K562 (cell line): ENCODE measurements around the gene PNPLA7. TPM values are rescaled to one million over a fixed set of nuclear protein-coding genes. Genes with fewer than 3 reads are reported as not detected.

Source experiments
- CEBPG ChIP-seq, 3 experiments: fragments of 200-800 bp in 1 of 3; sonication (Bioruptor generic) in 1 of 3; sonication (generic) in 1 of 3; formaldehyde crosslinking in 1 of 3; IDR thresholded peaks in 2 of 3; conservative IDR thresholded peaks in 1 of 3; 2 replicates each; pipeline versions ENCODE4 v1.6.1 to v1.8.0; 2016 to 2022; ENCODE audit warnings: missing compliant biosample characterization in 2 of 3, missing genetic modification characterization in 2 of 3, mild to moderate bottlenecking in 1 of 3, missing genetic modification reagents in 1 of 3
- CTCF ChIP-seq, 3 experiments: IDR thresholded peaks in 2 of 3; conservative IDR thresholded peaks in 1 of 3; 2 replicates each; pipeline ENCODE4 v1.5.1; 2011 to 2012; ENCODE audit warnings: low read length in 3 of 3, mild to moderate bottlenecking in 3 of 3, control low read depth in 2 of 3, improper control_type of control experiment in 1 of 3, inconsistent platforms in 1 of 3, low read depth in 1 of 3, mixed read lengths in 1 of 3, moderate library complexity in 1 of 3; ENCODE audit not compliant: insufficient read depth in 2 of 3
- FOXA3 ChIP-seq, 2 experiments: fragments of 450-650 bp in 1 of 2; sonication (generic) in 1 of 2; formaldehyde crosslinking; IDR thresholded peaks in 1 of 2; conservative IDR thresholded peaks in 1 of 2; 2 replicates each; pipeline versions ENCODE4 v1.4.0 to v1.8.0; 2020 to 2022; ENCODE audit warnings: mild to moderate bottlenecking in 2 of 2, missing genetic modification reagents in 1 of 2
- MAX ChIP-seq: sonication (generic); formaldehyde crosslinking; IDR thresholded peaks from 2 replicates; pipeline ENCODE4 v1.9.0; 2022; ENCODE audit warnings: mild to moderate bottlenecking, missing genetic modification reagents
- MAZ ChIP-seq, 2 experiments: fragments of 450-650 bp in 1 of 2; sonication (generic) in 1 of 2; formaldehyde crosslinking; IDR thresholded peaks in 1 of 2; conservative IDR thresholded peaks in 1 of 2; 2 replicates each; pipeline versions ENCODE4 v1.4.0 to v1.5.0; 2020; ENCODE audit warnings: mild to moderate bottlenecking in 1 of 2, missing genetic modification reagents in 1 of 2
- PRDM10 ChIP-seq: fragments of 450-650 bp; IDR thresholded peaks from 2 replicates; pipeline ENCODE4 v1.6.1; 2018; ENCODE audit not compliant: partially characterized antibody
- RAD21 ChIP-seq, 2 experiments: fragments of 250-450 bp in 1 of 2; fragments of 450-650 bp in 1 of 2; sonication (Bioruptor Pico) in 1 of 2; formaldehyde crosslinking in 1 of 2; IDR thresholded peaks in 1 of 2; conservative IDR thresholded peaks in 1 of 2; 2 replicates each; pipeline versions ENCODE4 v1.4.0 to v1.8.0; 2020 to 2022; ENCODE audit warnings: mild to moderate bottlenecking in 2 of 2, moderate library complexity in 1 of 2
- ZNF143 ChIP-seq: sonication (generic); formaldehyde crosslinking; IDR thresholded peaks from 2 replicates; pipeline ENCODE4 v1.9.0; 2022; ENCODE audit warnings: mild to moderate bottlenecking, missing genetic modification reagents
- ZNF3 ChIP-seq: fragments of 250-450 bp; sonication (Bioruptor Pico); IDR thresholded peaks from 2 replicates; pipeline ENCODE4 v1.5.0; 2021; ENCODE audit warnings: mild to moderate bottlenecking, moderate library complexity
- ZNF589 ChIP-seq: fragments of 200-800 bp; sonication (Bioruptor generic); IDR thresholded peaks from 2 replicates; pipeline ENCODE4 v1.6.1; 2016; ENCODE audit warnings: low read depth, missing genetic modification characterization, missing compliant biosample characterization
- polyA plus RNA-seq, 8 experiments: library from polyadenylated mRNA; depleted of rRNA in 4 of 8; stranded (reverse) in 5 of 8; unstranded in 3 of 8; fragments of >200 nt; fragmentation: Nextera tagmentation in 2 of 8; fragmentation: Illumina TruSeq in 1 of 8; extraction: Ambion mirVana in 2 of 8; extraction: Trizol in 1 of 8; gene quantifications; 2 replicates each; pipeline versions ENCODE4 v1.2.1 to v1.2.3, GENCODE V29; 2011 to 2014; ENCODE audit warnings: inconsistent platforms in 1 of 8, missing spikeins in 1 of 8
- total RNA-seq, 7 experiments: library from RNA; depleted of rRNA in 6 of 7; stranded (reverse); fragments of >200 nt in 6 of 7; fragmentation: Illumina TruSeq in 2 of 7; extraction: Trizol in 2 of 7; gene quantifications; 2 replicates each; pipeline versions ENCODE4 v1.2.1 to v1.2.3, GENCODE V29; 2011 to 2021; ENCODE audit warnings: low replicate concordance in 1 of 7
- TF ChIP-seq, protein P1 (sequence below): sonication (generic); formaldehyde crosslinking; IDR thresholded peaks from 2 replicates; pipeline ENCODE4 v1.8.0; 2022; ENCODE audit warnings: mild to moderate bottlenecking, missing genetic modification reagents

PNPLA7 gene
- total and polyA plus RNA-seq, 9 of the 15 experiments (the other 6 are each of a cell fraction or from before 2014, with no cell fraction given), result 0.01 to 0.85 (median 0.19) TPM; not detected in 1

- TF ChIP-seq PRDM10 (peak; percentile 23), MAZ (CRISPR knock-in tag; conservative IDR thresholded peaks at IDR 0.05 in 1 of 2, IDR thresholded peaks at IDR 0.05 in 1 of 2) (no peak), ZNF3 (CRISPR knock-in tag) (peak; percentile 89; the same call in 1 of the 2 replicates), ZNF143 (CRISPR knock-in tag) (peak; percentile 58; the same call in 1 of the 2 replicates), MAX (CRISPR knock-in tag) (peak; percentile 49; the same call in 1 of the 2 replicates), ZNF589 (peak; percentile 5; the same call in 1 of the 2 replicates), RAD21 (CRISPR knock-in tag; conservative IDR thresholded peaks at IDR 0.05 in 1 of 2, IDR thresholded peaks at IDR 0.05 in 1 of 2) (no peak), CTCF (IDR thresholded peaks at IDR 0.05 in 2 of 3, conservative IDR thresholded peaks at IDR 0.05 in 1 of 3; ENCODE audit: insufficient read depth in 2 of 3, low read depth in 1 of 3, low read length in 3 of 3) (0 out of 6 replicates have a peak, but pooled peaks of 1 of the 3 experiments have one; percentile 17), FOXA3 (CRISPR knock-in tag; conservative IDR thresholded peaks at IDR 0.05 in 1 of 2, IDR thresholded peaks at IDR 0.05 in 1 of 2) (0 out of 4 replicates have a peak, but pooled peaks of 1 of the 2 experiments have one; percentile 53), CEBPG (CRISPR knock-in tag; IDR thresholded peaks at IDR 0.05) (0 out of 2 replicates have a peak, but pooled peaks have one; percentile 5), CEBPG (tag; conservative IDR thresholded peaks at IDR 0.05 in 1 of 2, IDR thresholded peaks at IDR 0.05 in 1 of 2) (no peak; a peak in 1 of 4 replicates)
- TF ChIP-seq, protein P1, sequence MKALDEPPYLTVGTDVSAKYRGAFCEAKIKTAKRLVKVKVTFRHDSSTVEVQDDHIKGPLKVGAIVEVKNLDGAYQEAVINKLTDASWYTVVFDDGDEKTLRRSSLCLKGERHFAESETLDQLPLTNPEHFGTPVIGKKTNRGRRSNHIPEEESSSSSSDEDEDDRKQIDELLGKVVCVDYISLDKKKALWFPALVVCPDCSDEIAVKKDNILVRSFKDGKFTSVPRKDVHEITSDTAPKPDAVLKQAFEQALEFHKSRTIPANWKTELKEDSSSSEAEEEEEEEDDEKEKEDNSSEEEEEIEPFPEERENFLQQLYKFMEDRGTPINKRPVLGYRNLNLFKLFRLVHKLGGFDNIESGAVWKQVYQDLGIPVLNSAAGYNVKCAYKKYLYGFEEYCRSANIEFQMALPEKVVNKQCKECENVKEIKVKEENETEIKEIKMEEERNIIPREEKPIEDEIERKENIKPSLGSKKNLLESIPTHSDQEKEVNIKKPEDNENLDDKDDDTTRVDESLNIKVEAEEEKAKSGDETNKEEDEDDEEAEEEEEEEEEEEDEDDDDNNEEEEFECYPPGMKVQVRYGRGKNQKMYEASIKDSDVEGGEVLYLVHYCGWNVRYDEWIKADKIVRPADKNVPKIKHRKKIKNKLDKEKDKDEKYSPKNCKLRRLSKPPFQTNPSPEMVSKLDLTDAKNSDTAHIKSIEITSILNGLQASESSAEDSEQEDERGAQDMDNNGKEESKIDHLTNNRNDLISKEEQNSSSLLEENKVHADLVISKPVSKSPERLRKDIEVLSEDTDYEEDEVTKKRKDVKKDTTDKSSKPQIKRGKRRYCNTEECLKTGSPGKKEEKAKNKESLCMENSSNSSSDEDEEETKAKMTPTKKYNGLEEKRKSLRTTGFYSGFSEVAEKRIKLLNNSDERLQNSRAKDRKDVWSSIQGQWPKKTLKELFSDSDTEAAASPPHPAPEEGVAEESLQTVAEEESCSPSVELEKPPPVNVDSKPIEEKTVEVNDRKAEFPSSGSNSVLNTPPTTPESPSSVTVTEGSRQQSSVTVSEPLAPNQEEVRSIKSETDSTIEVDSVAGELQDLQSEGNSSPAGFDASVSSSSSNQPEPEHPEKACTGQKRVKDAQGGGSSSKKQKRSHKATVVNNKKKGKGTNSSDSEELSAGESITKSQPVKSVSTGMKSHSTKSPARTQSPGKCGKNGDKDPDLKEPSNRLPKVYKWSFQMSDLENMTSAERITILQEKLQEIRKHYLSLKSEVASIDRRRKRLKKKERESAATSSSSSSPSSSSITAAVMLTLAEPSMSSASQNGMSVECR (CRISPR knock-in tag), result peak; percentile 72; the same call in 1 of the 2 replicates
Observed at GRCh38 chr9:137575716-137576411, 25.7 kb upstream of the PNPLA7 start (continued).
